ENCODE data around the gene GRM3.
A peak's percentile ranks its signal among the peaks of the same experiment; 100 is the strongest.

GRM3 gene

DNA sequence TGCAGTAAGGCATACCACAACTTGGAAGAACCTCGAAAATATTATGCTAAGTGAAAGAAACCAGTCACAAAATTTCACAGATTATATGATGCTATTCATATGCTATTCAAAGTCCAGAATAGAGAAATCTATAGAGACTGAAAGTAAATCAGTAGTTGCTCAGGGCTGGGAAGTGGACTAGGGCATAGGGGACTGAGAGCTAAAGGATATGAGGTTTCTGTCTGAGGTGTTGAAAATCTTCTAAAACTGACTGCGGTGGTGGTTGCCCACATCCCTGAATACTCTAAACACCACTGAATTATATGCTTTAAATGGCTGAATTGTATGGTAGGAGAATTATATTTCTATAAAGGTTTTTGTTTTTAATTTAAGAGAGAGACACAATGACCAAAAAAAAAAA, 254.5 kb downstream of the GRM3 start:
- H3K9ac ChIP-seq: no peak overlapping the region
- H3K79me2 ChIP-seq (ENCODE audit: insufficient read depth, low read depth): no peaks in the 10 kb centered on the region
- H3K4me2 ChIP-seq: no peak overlapping the region
- no peaks in the 10 kb centered on the region for H3K36me3 ChIP-seq (ENCODE audit: insufficient read depth)
- H2AFZ ChIP-seq (ENCODE audit: low read depth): no peak overlapping the region
- TF ChIP-seq, protein P1, sequence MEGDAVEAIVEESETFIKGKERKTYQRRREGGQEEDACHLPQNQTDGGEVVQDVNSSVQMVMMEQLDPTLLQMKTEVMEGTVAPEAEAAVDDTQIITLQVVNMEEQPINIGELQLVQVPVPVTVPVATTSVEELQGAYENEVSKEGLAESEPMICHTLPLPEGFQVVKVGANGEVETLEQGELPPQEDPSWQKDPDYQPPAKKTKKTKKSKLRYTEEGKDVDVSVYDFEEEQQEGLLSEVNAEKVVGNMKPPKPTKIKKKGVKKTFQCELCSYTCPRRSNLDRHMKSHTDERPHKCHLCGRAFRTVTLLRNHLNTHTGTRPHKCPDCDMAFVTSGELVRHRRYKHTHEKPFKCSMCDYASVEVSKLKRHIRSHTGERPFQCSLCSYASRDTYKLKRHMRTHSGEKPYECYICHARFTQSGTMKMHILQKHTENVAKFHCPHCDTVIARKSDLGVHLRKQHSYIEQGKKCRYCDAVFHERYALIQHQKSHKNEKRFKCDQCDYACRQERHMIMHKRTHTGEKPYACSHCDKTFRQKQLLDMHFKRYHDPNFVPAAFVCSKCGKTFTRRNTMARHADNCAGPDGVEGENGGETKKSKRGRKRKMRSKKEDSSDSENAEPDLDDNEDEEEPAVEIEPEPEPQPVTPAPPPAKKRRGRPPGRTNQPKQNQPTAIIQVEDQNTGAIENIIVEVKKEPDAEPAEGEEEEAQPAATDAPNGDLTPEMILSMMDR (conservative IDR thresholded peaks at IDR 0.05; ENCODE audit: low read depth, low read length): no peak
- H4K20me1 ChIP-seq (ENCODE audit: insufficient read depth): no peaks in the 10 kb centered on the region
- H3K4me3 ChIP-seq (IDR thresholded peaks at IDR 0.05; ENCODE audit: insufficient read depth, low read depth, low read length): no peak overlapping the region
- H3K27me3 ChIP-seq (ENCODE audit: insufficient read depth, low read depth): no peaks in the 10 kb centered on the region
- no peak overlapping the region for H3K27ac ChIP-seq
- no peaks in the 10 kb centered on the region for H3K4me1 ChIP-seq (ENCODE audit: low read depth, poor library complexity, severe bottlenecking)

DNA sequence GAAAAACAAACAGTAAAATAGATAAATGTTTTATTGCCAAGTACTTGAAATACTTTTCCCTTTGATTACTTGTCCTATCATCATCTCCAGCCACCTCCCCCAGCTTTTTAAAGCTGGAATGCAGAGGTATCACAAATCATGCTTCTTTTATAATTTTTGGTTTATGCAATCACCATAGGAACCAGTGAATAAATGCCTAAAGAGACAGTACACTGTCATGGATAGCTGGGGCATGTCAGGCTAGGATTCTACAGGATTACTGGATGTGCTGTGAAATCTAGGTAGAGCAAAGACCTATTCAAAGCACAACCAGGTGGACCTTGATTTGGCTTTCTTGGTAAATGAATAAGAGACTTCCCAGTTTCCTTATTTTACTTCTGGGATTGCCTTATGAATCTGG, 257.2 kb downstream of the GRM3 start:
- no peak overlapping the region for H3K27ac ChIP-seq
- TF ChIP-seq, protein P1 (conservative IDR thresholded peaks at IDR 0.05; ENCODE audit: low read depth, low read length): no peak
- no peaks in the 10 kb centered on the region for H3K79me2 ChIP-seq (ENCODE audit: insufficient read depth, low read depth)
- no peaks in the 10 kb centered on the region for H3K27me3 ChIP-seq (ENCODE audit: insufficient read depth, low read depth)
- H3K4me3 ChIP-seq (IDR thresholded peaks at IDR 0.05; ENCODE audit: insufficient read depth, low read depth, low read length): no peak overlapping the region
- no peak overlapping the region for H3K4me2 ChIP-seq
- no peak overlapping the region for H3K9ac ChIP-seq
- H2AFZ ChIP-seq (ENCODE audit: low read depth): no peak overlapping the region
- H4K20me1 ChIP-seq (ENCODE audit: insufficient read depth): no peaks in the 10 kb centered on the region
- no peaks in the 10 kb centered on the region for H3K4me1 ChIP-seq (ENCODE audit: low read depth, poor library complexity, severe bottlenecking)
- H3K36me3 ChIP-seq (ENCODE audit: insufficient read depth): no peaks in the 10 kb centered on the region

DNA sequence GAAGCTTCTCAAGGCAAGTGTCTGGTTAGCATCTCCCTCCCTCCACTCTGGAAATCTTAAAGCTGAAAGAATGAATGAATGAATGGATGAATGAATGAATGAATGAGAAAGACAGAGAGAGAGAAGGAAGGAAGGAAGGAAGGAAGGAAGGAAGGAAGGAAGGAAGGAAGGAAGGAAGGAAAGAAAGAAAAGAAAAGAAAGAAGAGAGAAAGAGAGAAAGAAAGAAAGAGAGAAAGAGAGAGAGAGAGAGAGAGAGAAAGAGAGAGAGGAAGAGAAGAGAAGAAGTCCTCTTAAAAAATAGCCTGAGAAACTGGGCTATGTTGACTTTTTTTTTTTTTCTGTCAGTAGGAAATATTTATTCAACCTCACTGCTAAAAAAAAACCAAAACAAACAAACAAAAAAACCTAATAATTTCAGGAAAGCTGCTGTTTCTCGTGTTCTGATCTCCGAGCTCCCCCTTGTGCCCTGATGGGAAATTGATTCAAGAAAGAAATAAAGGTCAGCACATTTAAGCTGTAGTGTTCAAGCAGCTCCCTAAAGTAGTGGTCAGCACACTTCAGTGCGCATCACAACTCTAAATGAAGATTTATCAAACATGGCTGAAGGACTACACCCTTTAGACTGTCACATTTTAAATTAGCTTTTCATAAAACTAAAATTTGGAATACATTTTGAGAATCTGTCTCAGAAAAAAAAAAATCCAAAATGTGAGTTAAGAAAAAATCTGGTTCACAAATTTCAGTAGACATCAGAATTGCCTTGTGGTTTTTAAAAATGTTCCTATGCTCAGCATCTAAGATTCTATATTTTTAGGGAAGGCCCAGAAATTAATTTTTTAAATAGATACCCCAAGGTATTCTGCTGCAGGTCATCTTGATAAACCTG, 261.5 kb downstream of the GRM3 start:
- Histone ChIP-seq H3K27ac (no peak overlapping the region), H3K79me2 (ENCODE audit: insufficient read depth, low read depth) (no peaks in the 10 kb centered on the region), H3K27me3 (ENCODE audit: insufficient read depth, low read depth) (no peaks in the 10 kb centered on the region), H3K4me1 (ENCODE audit: low read depth, poor library complexity, severe bottlenecking) (no peaks in the 10 kb centered on the region), H4K20me1 (ENCODE audit: insufficient read depth) (no peaks in the 10 kb centered on the region), H3K36me3 (ENCODE audit: insufficient read depth) (no peaks in the 10 kb centered on the region), H2AFZ (ENCODE audit: low read depth) (no peak overlapping the region), H3K4me2 (no peak overlapping the region), H3K9ac (no peak overlapping the region), H3K4me3 (IDR thresholded peaks at IDR 0.05; ENCODE audit: insufficient read depth, low read depth, low read length) (no peak overlapping the region)
- TF ChIP-seq, protein P1 (conservative IDR thresholded peaks at IDR 0.05; ENCODE audit: low read depth, low read length): peak; percentile 81

DNA sequence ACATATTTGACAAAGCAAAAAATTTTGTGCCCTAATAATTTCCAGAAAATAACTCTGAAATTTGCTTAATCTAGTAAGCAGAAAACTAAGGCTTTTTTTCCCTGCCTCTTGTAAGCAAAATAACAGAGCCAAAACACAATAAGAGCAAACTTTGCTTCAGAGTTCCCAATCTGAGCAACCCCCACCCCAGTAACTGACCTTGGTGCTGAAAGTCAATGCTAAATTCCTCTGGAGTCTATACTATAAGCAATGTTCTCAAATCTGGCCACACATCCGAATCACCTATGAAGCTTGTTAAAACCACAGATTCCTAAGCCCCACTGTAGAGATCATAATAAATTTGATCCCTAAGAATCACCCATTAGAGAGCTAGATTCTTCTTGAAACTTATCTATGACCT, 265.2 kb downstream of the GRM3 start:
- H4K20me1 ChIP-seq (ENCODE audit: insufficient read depth): no peaks in the 10 kb centered on the region
- no peak overlapping the region for H3K4me3 ChIP-seq (IDR thresholded peaks at IDR 0.05; ENCODE audit: insufficient read depth, low read depth, low read length)
- no peak overlapping the region for H3K4me2 ChIP-seq
- no peak overlapping the region for H2AFZ ChIP-seq (ENCODE audit: low read depth)
- H3K36me3 ChIP-seq (ENCODE audit: insufficient read depth): no peaks in the 10 kb centered on the region
- no peak overlapping the region for H3K9ac ChIP-seq
- TF ChIP-seq, protein P1 (conservative IDR thresholded peaks at IDR 0.05; ENCODE audit: low read depth, low read length): no peak
- H3K27ac ChIP-seq: no peak overlapping the region
- H3K27me3 ChIP-seq (ENCODE audit: insufficient read depth, low read depth): no peaks in the 10 kb centered on the region
- no peaks in the 10 kb centered on the region for H3K79me2 ChIP-seq (ENCODE audit: insufficient read depth, low read depth)
- no peaks in the 10 kb centered on the region for H3K4me1 ChIP-seq (ENCODE audit: low read depth, poor library complexity, severe bottlenecking)
